Measurements from ENCODE around the gene ERMARD. TPM values are rescaled to one million over a fixed set of nuclear protein-coding genes. Genes with fewer than 3 reads are reported as not detected.

Gene ERMARD
- 23.7 TPM for polyA plus RNA-seq (ENCODE audit: insufficient read length)

DNA sequence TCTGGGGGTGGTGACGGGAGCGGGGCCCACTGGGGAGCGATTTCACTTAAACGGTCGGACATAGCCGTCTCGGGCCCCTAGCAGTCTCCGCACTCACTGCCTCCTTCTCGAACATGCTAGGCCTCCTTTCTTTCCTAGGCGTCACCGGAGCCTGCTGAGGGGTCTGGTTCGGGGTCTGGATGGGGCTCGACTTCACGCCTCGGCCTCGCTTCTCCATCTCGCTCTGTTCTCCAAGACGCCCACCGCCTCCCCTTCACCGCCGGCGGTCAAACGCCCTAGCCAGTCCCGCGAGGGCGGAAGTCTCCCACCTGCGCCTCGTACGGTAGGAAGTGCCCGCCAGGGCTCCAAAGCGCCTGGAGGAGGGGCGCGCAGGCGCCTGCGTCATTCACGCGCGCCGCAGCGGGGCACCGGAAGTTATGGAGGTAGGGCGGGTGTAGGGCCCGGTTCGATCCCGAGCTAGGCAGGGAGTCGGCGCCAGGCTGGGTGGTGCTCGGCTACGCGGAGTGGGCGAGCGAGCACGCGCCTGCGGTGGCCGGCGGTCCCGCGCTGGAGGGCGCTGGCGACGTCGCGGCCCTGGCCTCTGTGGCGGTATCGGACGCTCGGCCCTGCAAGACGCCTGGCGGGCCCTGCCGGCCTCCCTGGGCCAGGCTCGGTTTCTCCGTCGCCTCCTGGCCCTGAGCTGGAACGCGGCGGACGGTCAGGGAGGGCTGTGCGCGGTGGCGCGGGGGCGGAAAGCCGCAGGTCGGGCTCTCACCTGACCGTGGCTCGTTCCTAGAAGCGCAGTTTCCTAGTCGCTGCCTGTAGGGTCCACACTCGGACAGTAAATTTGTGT, at the start of gene ERMARD, which contains the start of gene DYNLT2:
ERMARD (plus strand) TSS at position 381 of the 832 bp plus-strand sequence; CDS start at position 417, 36 bp downstream.
DYNLT2 (minus strand) TSS at position 331 of the 832 bp plus-strand sequence; CDS start at position 217, 114 bp downstream.
- DNase-seq = peak; percentile 96

- peak; percentile 96 for DNase-seq
These were observed 49.2 kb upstream of the ERMARD start, which contains the start of the genes C6orf120 and WDR27 for GRCh38 chr6:169701954-169702839. Gene C6orf120 (plus strand): TSS chr6:169702126. CDS start chr6:169702460, 334 bp downstream. Gene WDR27 (minus strand): TSS chr6:169702029. CDS start chr6:169689005, 13,024 bp downstream.

- DNase-seq = no peak
These were observed 48.6 kb upstream of the ERMARD start for GRCh38 chr6:169702840-169703246.

GRCh38 chr6:169707772-169708171, 43.6 kb upstream of the ERMARD start:
- no peak for DNase-seq

DNA sequence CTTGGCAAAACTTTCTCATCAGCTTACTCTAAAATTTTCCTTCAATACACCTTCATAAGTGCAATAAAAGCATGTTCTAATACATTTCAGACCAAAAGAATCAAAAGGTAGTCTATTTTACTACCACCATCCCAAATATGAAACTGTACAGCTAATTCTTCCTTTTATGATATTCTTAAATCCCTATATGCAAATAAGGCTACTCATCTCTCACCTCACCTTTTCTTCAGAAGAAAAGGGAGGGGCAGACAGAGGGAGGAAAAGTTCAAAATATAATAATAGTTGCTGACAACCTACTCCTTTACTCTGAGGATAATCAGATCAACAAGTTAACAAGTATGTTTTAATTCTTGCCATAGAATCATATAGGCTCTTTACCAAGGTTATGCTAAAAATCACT, 42.1 kb upstream of the ERMARD start:
- no peak for DNase-seq

DNA sequence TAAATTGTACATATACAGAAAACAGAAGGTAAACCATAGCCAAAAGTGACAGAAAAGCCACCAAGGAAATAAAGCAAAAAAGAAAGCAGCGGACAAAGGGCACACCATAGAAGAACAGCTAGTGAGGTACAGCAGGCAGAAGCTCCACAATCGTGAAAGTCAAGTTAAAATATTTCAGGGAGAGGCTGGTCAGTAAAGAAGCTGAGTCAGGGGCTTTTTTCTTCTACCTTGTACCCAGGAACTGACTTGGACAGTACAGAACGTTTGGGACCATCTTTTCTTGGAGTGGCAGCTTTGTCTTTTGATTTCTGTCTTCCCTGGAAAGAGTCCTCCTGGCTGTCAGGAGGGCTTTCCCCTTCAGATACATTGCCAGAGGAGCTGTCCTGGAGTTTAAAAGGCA, 41.4 kb upstream of the ERMARD start:
- no peak for DNase-seq

GRCh38 chr6:169714178-169714577, 37.2 kb upstream of the ERMARD start:
- no peak for DNase-seq

GRCh38 chr6:169714595-169714994, 36.8 kb upstream of the ERMARD start:
- no peak for DNase-seq

GRCh38 chr6:169719117-169719516, 32.3 kb upstream of the ERMARD start:
- DNase-seq = no peak

GRCh38 chr6:169720207-169720855, 31.1 kb upstream of the ERMARD start:
- no peak for DNase-seq

- peak; percentile 50 for DNase-seq
These were observed 28.8 kb upstream of the ERMARD start for GRCh38 chr6:169722362-169723199.

GRCh38 chr6:169723200-169723909, 28.1 kb upstream of the ERMARD start:
- peak; percentile 72 for DNase-seq

DNA sequence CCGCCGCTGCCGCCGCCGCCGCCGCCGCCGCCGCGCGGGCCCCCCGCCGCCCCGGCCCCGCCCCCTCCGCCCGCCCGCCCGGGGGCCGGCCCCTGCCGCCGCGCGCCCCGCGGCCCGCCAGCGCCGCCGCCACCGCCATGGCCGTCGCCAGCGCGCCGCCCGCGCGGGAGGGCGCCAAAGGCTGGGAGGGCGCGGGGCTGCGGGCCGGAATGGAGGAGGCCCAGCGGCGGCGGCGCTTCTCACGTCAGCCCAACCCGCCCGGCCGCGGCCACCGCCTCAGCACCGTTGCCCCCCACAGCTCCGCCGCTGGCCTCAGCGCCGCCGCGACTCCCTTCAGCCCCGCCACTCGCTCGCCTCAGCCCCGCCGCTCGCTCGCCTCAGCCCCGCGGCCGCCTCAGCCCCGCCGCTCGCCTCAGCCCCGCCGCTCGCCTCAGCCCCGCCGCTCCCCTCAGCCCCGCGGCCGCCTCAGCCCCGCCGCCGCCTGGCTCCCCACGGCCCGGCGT, 27.4 kb upstream of the ERMARD start:
- DNase-seq = peak; percentile 48

- DNase-seq = peak; percentile 74
These were observed 26.8 kb upstream of the ERMARD start, which contains the start of gene PHF10 for GRCh38 chr6:169724494-169725124. Gene PHF10 (minus strand): TSS chr6:169724500. CDS start chr6:169723931, 569 bp downstream.

DNA sequence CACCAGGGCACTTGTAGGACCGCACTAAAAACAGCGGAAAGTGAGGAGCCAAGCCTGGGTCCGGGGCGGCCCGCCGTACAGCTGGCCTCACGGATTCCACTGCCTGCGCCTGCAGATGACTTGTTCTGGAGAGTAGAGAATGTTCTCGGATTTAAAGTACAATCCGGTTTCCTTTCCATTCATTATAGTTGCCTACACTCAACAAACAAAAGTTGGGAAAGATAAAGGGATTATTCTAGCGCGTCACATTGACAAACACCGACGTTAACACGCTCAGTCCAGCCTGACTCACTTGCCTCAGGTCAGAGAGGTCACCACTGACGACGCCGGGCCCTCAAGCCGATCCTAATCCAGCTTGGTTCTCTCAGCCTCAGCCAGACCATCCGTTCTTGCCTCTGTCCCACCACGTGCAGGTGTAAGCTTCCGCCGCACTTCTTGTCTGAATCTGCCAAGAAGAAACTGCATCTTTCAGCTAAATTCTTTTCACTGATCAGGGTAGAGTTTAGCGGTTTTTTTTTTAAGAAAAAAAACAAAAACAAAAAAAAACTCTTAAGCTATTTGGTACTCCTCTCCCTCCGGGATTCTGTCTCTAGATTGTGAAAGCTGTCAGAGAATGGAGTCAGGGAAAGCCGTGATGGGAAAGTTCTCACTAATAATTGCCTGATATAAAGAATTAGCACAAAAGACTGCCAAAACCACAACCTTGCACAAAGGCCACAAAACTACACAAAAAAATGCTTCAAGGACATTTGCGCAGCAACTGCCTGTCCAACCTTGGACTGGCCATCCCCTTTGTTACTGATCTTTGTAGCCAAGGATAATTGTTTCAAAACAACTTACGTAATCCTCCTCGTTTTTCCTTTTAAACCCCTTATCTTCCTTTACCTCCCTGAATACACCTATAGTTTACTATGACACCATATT, 26.0 kb upstream of the ERMARD start:
- DNase-seq = no peak

DNA sequence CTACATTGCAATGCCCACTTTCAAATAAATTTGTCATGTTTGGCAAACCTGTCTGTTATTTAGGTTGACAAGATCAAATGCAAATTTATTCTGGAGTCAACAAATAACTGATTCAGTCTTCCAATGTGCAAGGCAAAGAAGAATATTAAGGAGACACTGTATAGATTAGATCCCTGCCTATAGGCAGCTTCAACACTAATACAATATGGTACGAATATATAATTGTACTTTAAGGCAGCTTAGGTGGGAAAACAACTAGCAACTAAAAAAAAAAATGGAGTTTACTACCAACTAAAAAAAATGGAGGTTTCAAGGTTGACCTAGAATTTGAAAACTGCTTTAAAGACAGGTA, 25.4 kb upstream of the ERMARD start:
- no peak for DNase-seq

DNA sequence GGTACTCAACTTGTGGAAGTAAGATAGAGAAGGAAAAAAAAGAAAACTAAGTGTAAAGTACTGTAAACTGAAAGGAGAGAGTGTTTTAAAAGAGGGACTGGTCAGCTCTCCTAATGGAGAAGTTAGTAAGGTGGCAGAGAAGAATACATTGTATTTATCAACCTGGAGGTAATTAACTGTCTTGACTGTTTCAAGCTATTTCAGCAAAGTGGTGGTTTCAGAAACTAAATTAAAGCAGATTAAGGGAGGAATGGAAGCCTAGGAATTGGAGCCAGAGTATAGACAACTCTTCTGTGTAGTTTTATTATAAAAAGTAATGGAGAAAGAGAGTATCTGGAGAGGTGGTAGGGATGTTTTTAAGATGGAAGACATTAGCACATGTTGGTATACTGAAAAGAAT, 24.5 kb upstream of the ERMARD start:
- no peak for DNase-seq

- DNase-seq = no peak
These were observed 21.5 kb upstream of the ERMARD start for GRCh38 chr6:169729961-169730360.

Measured in hindlimb muscle (tissue), 1 donor.